ENCODE data around the gene GRPEL2. TPM values are rescaled to one million over a fixed set of nuclear protein-coding genes. Genes with fewer than 3 reads are reported as not detected.

GRPEL2 gene
- total and polyA plus RNA-seq, 3 donors from 2014 or later: 11.6 to 14.3 (median 13.3) TPM

GRCh38 chr5:149376104-149376503 is 30.8 kb downstream of the GRPEL2 start:
- Histone ChIP-seq H3K9me3 (no peaks in the 10 kb centered on the region), H3K27me3 (no peaks in the 10 kb centered on the region), H3K27ac (no peak overlapping the region), H3K36me3 (ENCODE audit: low read depth, missing control alignments) (no peaks in the 10 kb centered on the region), H3K4me1 (peaks cover 33% of the 10 kb centered on the region), H3K4me3 (no peak overlapping the region)
- no peak for DNase-seq
- intact Hi-C loops (cut with DNase I; ENCODE audit: low total_unique reads): no loop called here
- WGBS, 2 donors: 94 to 95% methylated on average over 12 of the region's 12 CpGs
- no peak for TF ChIP-seq POLR2A (IDR thresholded peaks at IDR 0.05)

- Histone ChIP-seq H3K4me3 (no peak overlapping the region), H3K36me3 (ENCODE audit: low read depth, missing control alignments) (no peaks in the 10 kb centered on the region), H3K27ac (peak overlapping the region in 1 of 2 donors; percentile 91), H3K4me1 (peaks cover 41% of the 10 kb centered on the region), H3K27me3 (no peaks in the 10 kb centered on the region), H3K9me3 (no peaks in the 10 kb centered on the region)
- no peak for DNase-seq
- TF ChIP-seq CTCF (IDR thresholded peaks at IDR 0.05): no peak
- TF ChIP-seq POLR2A (IDR thresholded peaks at IDR 0.05): no peak
- 91 to 98% methylated on average over 7 of the region's 7 CpGs for WGBS, 2 donors
- intact Hi-C loops (cut with DNase I; ENCODE audit: low total_unique reads): no loop called here
These were observed 31.6 kb downstream of the GRPEL2 start for GRCh38 chr5:149376711-149377447.

GRCh38 chr5:149378241-149378820 is 33.0 kb downstream of the GRPEL2 start:
- Histone ChIP-seq H3K36me3 (ENCODE audit: low read depth, missing control alignments) (no peaks in the 10 kb centered on the region), H3K27me3 (no peaks in the 10 kb centered on the region), H3K27ac (peak overlapping the region; percentile 78 to 91), H3K9me3 (no peaks in the 10 kb centered on the region), H3K4me1 (peaks cover 51% of the 10 kb centered on the region), H3K4me3 (no peak overlapping the region)
- no peak for DNase-seq
- TF ChIP-seq CTCF (IDR thresholded peaks at IDR 0.05) (no peak), POLR2A (IDR thresholded peaks at IDR 0.05) (no peak)
- intact Hi-C loops (cut with DNase I; ENCODE audit: low total_unique reads): no loop called here
- 33 to 45% methylated on average over 5 of the region's 5 CpGs for WGBS, 2 donors

- WGBS, 2 donors: 57 to 63% methylated on average over 15 to 22 of the region's 22 CpGs
- TF ChIP-seq CTCF (IDR thresholded peaks at IDR 0.05): no peak
- no peak for TF ChIP-seq POLR2A (IDR thresholded peaks at IDR 0.05)
- peak within 1 kb of the TSS; percentile 78 to 91 for H3K27ac ChIP-seq
- H3K9me3 ChIP-seq: no peaks in the 10 kb centered on the region
- DNase-seq: no peak
- H3K4me1 ChIP-seq: peaks cover 60% of the 10 kb centered on the region
- H3K4me3 ChIP-seq: no peak within 1 kb of the TSS
- H3K27me3 ChIP-seq: no peaks in the 10 kb centered on the region
- no peaks in the 10 kb centered on the region for H3K36me3 ChIP-seq (ENCODE audit: low read depth, missing control alignments)
- intact Hi-C loops (cut with DNase I; ENCODE audit: low total_unique reads): no loop called here
These were observed 34.0 kb downstream of the GRPEL2 start, which contains the start of gene IL17B for GRCh38 chr5:149379177-149379761. Gene IL17B (minus strand): TSS chr5:149379292. CDS start chr5:149379225, 67 bp downstream.

- peaks cover 62% of the 10 kb centered on the region for H3K4me1 ChIP-seq
- H3K4me3 ChIP-seq: no peak overlapping the region
- H3K9me3 ChIP-seq: no peaks in the 10 kb centered on the region
- intact Hi-C loops (cut with DNase I; ENCODE audit: low total_unique reads): loop anchor here (5.0 kb wide), 2 partner anchors 37 to 52 kb away; no protein-coding TSS in a partner anchor
- H3K27me3 ChIP-seq: no peaks in the 10 kb centered on the region
- TF ChIP-seq CTCF (IDR thresholded peaks at IDR 0.05) (no peak), POLR2A (IDR thresholded peaks at IDR 0.05) (no peak)
- peak overlapping the region; percentile 78 to 91 for H3K27ac ChIP-seq
- no peaks in the 10 kb centered on the region for H3K36me3 ChIP-seq (ENCODE audit: low read depth, missing control alignments)
- WGBS, 2 donors: 52 to 62% methylated on average over 5 of the region's 5 CpGs
- peak; percentile 64 for DNase-seq
These were observed 34.6 kb downstream of the GRPEL2 start for GRCh38 chr5:149379818-149380374.
